H9 (cell line): ENCODE data around the gene SH3GL3. TPM values are rescaled to one million over a fixed set of nuclear protein-coding genes. Genes with fewer than 3 reads are reported as not detected.

Source experiments
- DNase-seq: peaks from one replicate; pipeline ENCODE4 v3.0.0-alpha.2; 2017
- H2AFZ ChIP-seq: one replicate; pipeline ENCODE4 v1.6.1; 2013; ENCODE audit warnings: mild to moderate bottlenecking, low read length, control low read depth, moderate library complexity
- H2AK5ac ChIP-seq: 2 replicates; pipeline ENCODE4 v1.6.1; 2013; ENCODE audit warnings: low read length, control low read depth, mixed read lengths; ENCODE audit not compliant: insufficient read length
- H2BK120ac ChIP-seq: one replicate; pipeline ENCODE4 v1.6.1; 2013; ENCODE audit warnings: low read depth, mild to moderate bottlenecking, low read length, control low read depth, inconsistent platforms; ENCODE audit not compliant: poor library complexity, severe bottlenecking
- H2BK12ac ChIP-seq: 2 replicates; pipeline ENCODE4 v1.6.1; 2013; ENCODE audit warnings: low read length, control low read depth, mixed read lengths, low read depth; ENCODE audit not compliant: insufficient read length
- H2BK15ac ChIP-seq: 2 replicates; pipeline ENCODE4 v1.6.1; 2013; ENCODE audit warnings: low read depth, low read length, control low read depth
- H2BK20ac ChIP-seq: one replicate; pipeline ENCODE4 v1.6.1; 2013; ENCODE audit warnings: low read depth, mild to moderate bottlenecking, low read length, control low read depth, inconsistent platforms; ENCODE audit not compliant: poor library complexity, severe bottlenecking
- H2BK5ac ChIP-seq: 2 replicates; pipeline ENCODE4 v1.6.1; 2013; ENCODE audit warnings: low read length, control low read depth, mixed read lengths; ENCODE audit not compliant: insufficient read length
- H3K14ac ChIP-seq: 2 replicates; pipeline ENCODE4 v1.6.1; 2013; ENCODE audit warnings: low read length, control low read depth; ENCODE audit not compliant: insufficient read depth
- H3K18ac ChIP-seq: 2 replicates; pipeline ENCODE4 v1.6.1; 2013; ENCODE audit warnings: low read depth, mild to moderate bottlenecking, mixed read lengths, low read length, control low read depth; ENCODE audit not compliant: insufficient read length
- H3K23ac ChIP-seq: 2 replicates; pipeline ENCODE4 v1.6.1; 2013; ENCODE audit warnings: low read length, control low read depth, mixed read lengths, low read depth; ENCODE audit not compliant: insufficient read length
- H3K23me2 ChIP-seq: 2 replicates; pipeline ENCODE4 v1.6.1; 2013; ENCODE audit warnings: low read depth, mild to moderate bottlenecking, mixed read lengths, low read length, control low read depth; ENCODE audit not compliant: insufficient read length, poor library complexity, severe bottlenecking
- H3K27ac ChIP-seq: 2 replicates; pipeline ENCODE4 v1.5.1; 2013; ENCODE audit warnings: low read length, control low read depth, mixed read lengths, low read depth; ENCODE audit not compliant: insufficient read length
- H3K27me3 ChIP-seq: 2 replicates; pipeline ENCODE4 v1.6.1; 2013; ENCODE audit warnings: low read length, control low read depth, inconsistent platforms; ENCODE audit not compliant: insufficient read depth
- H3K4ac ChIP-seq: 2 replicates; pipeline ENCODE4 v1.6.1; 2013; ENCODE audit warnings: low read depth, mild to moderate bottlenecking, control low read depth, inconsistent platforms, low read length, moderate library complexity
- H3K4me1 ChIP-seq: 2 replicates; pipeline ENCODE4 v1.6.1; 2013; ENCODE audit warnings: low read length, control low read depth, inconsistent platforms; ENCODE audit not compliant: insufficient read depth
- H3K4me2 ChIP-seq: 2 replicates; pipeline ENCODE4 v1.6.1; 2013; ENCODE audit warnings: low read length, control low read depth, mixed read lengths; ENCODE audit not compliant: insufficient read length, insufficient read depth
- H3K56ac ChIP-seq: 2 replicates; pipeline ENCODE4 v1.6.1; 2013; ENCODE audit warnings: low read depth, mild to moderate bottlenecking, mixed read lengths, low read length, control low read depth; ENCODE audit not compliant: insufficient read length
- H3K79me1 ChIP-seq: 2 replicates; pipeline ENCODE4 v1.6.1; 2013; ENCODE audit warnings: low read depth, mild to moderate bottlenecking, moderate library complexity, low read length, control low read depth, inconsistent platforms; ENCODE audit not compliant: insufficient read depth, poor library complexity, severe bottlenecking
- H3K79me2 ChIP-seq: 2 replicates; pipeline ENCODE4 v1.6.1; 2013; ENCODE audit warnings: low read length, control low read depth, inconsistent platforms; ENCODE audit not compliant: insufficient read depth
- H3K9ac ChIP-seq: 2 replicates; pipeline ENCODE4 v1.6.1; 2013; ENCODE audit warnings: low read length, control low read depth, mixed read lengths; ENCODE audit not compliant: insufficient read length; ENCODE audit errors: extremely low read depth
- H3K9me3 ChIP-seq: one replicate; pipeline ENCODE4 v1.6.1; 2013; ENCODE audit warnings: low read depth, low read length, inconsistent platforms; ENCODE audit not compliant: control insufficient read depth
- H3T11ph ChIP-seq: one replicate; pipeline ENCODE4 v1.6.1; 2013; ENCODE audit warnings: mild to moderate bottlenecking, low read length, control low read depth, inconsistent platforms
- H4K20me1 ChIP-seq: one replicate; pipeline ENCODE4 v1.6.1; 2013; ENCODE audit not compliant: control insufficient read depth, insufficient read length, insufficient read depth
- H4K5ac ChIP-seq: 2 replicates; pipeline ENCODE4 v1.6.1; 2013; ENCODE audit warnings: low read depth, mild to moderate bottlenecking, mixed read lengths, low read length, control low read depth; ENCODE audit not compliant: insufficient read length
- H4K8ac ChIP-seq: replicated peaks from 2 replicates; pipeline ENCODE4 v1.6.1; 2013; ENCODE audit warnings: low read length, control low read depth, mixed read lengths, low read depth; ENCODE audit not compliant: insufficient read length
- H4K91ac ChIP-seq: 2 replicates; pipeline ENCODE4 v1.6.1; 2013; ENCODE audit warnings: low read depth, mild to moderate bottlenecking, moderate library complexity, mixed read lengths, low read length, control low read depth; ENCODE audit not compliant: insufficient read length
- H3K27ac Mint-ChIP-seq, 3 experiments: 2 replicates in 2 of 3; 3 replicates in 1 of 3; pipeline ENCODE4 v1.8.0; 2020 to 2021; ENCODE audit warnings: mixed read lengths in 3 of 3, mild to moderate bottlenecking in 1 of 3, moderate library complexity in 1 of 3
- H3K27me3 Mint-ChIP-seq: 2 replicates; pipeline ENCODE4 v1.8.0; 2021; ENCODE audit warnings: low read depth, mild to moderate bottlenecking, moderate library complexity, mixed read lengths
- H3K36me3 Mint-ChIP-seq, 3 experiments: 2 replicates in 2 of 3; 3 replicates in 1 of 3; pipeline ENCODE4 v1.8.0; 2020 to 2021; ENCODE audit warnings: low read depth in 3 of 3, mixed read lengths in 3 of 3; ENCODE audit not compliant: insufficient read depth in 1 of 3
- H3K4me1 Mint-ChIP-seq, 2 experiments: 2 replicates each; pipeline ENCODE4 v1.8.0; 2020; ENCODE audit warnings: mixed read lengths in 2 of 2
- H3K4me3 Mint-ChIP-seq, 2 experiments: 2 replicates in 1 of 2; 3 replicates in 1 of 2; pipeline ENCODE4 v1.8.0; 2020 to 2021; ENCODE audit warnings: mild to moderate bottlenecking in 2 of 2, mixed read lengths in 2 of 2, moderate library complexity in 1 of 2
- H3K9me3 Mint-ChIP-seq, 2 experiments: 2 replicates in 1 of 2; 3 replicates in 1 of 2; pipeline ENCODE4 v1.8.0; 2020; ENCODE audit warnings: mild to moderate bottlenecking in 2 of 2, mixed read lengths in 2 of 2, moderate library complexity in 1 of 2
- CTCF ChIP-seq: fragments of 200-600 bp; sonication (generic); conservative IDR thresholded peaks from 3 replicates; pipeline ENCODE4 v1.8.0; 2021; ENCODE audit warnings: antibody characterized with exemption, mild to moderate bottlenecking
- WGBS: extraction: QIAGEN DNeasy Blood & Tissue Kit; methylation state at CpG from one replicate; pipeline ENCODE4 v1.1.7; 2013; ENCODE audit warnings: missing lambda C conversion rate, low lambda C conversion rate, mixed read lengths; ENCODE audit not compliant: insufficient read length; ENCODE audit errors: extremely low coverage; 5-methylcytosine and 5-hydroxymethylcytosine counted together
- total RNA-seq: library from RNA; stranded (reverse); gene quantifications from 2 replicates; pipeline ENCODE4 v1.2.1, GENCODE V29; 2021

SH3GL3 gene
- total RNA-seq, 1 experiment from 2014 or later: 11.2 TPM

DNA sequence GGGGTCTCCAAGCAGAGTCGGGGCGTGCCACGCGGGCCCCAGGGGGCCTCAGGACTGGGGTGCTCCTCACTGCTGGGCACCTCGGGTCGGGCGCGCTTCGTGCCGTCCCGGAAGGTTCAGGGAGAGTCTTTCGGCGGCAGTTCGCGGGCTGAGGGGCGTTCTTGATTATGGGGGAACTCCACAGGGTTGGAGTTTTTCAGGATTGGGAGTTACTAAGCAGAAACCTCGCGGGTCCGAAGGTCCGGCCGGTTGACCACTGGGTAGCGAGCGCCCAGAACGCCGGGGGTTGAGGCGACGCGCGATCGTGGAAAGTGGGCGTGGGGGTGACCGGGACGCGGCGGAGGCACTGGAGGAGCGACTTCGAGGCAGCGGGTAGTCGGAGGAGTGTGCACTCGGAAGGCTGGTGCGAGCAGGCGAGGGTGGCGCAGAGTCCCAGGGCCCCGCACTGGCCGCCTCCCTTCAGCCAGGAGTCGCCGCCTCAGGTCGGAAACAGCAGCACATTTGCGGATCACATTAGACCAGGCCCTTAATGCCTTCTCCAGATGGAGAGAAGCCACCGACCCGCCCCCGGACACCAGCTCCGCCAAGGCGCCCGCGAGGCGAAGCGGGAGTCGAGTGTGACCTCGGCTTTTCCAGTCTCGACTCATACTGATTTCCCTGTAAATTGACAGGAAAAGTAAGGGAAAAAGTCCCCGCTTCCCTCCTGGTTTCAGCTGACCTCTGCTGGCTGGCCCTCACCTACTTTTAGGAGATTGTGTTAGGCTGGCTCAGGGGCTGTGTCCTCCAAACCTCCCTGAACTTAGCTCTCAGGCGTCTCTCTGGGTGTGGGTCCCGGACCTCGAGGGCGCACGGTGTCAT is 207.5 kb downstream of the SH3GL3 start:
- Histone ChIP-seq H3T11ph (no peak overlapping the region), H3K9ac (no peak overlapping the region), H2AK5ac (no peak overlapping the region), H3K18ac (no peak overlapping the region), H3K4me2 (peak overlapping the region; percentile 51), H2BK15ac (no peak overlapping the region), H2BK120ac (no peak overlapping the region), H4K5ac (no peak overlapping the region), H3K27me3 (peaks cover 19% of the 10 kb centered on the region; the same call in 1 of the 2 replicates), H3K79me2 (no peaks in the 10 kb centered on the region), H2BK12ac (no peak overlapping the region), H3K4ac (no peak overlapping the region), H4K91ac (no peak overlapping the region), H3K79me1 (no peaks in the 10 kb centered on the region), H3K27ac (no peak overlapping the region), H2AFZ (no peak overlapping the region), H2BK20ac (no peak overlapping the region), H2BK5ac (no peak overlapping the region), H4K20me1 (no peaks in the 10 kb centered on the region), H3K23ac (no peak overlapping the region), H3K14ac (no peak overlapping the region), H3K23me2 (peaks cover 7% of the 10 kb centered on the region), H3K4me1 (no peaks in the 10 kb centered on the region), H4K8ac (no peak overlapping the region), H3K9me3 (no peaks in the 10 kb centered on the region), H3K56ac (no peak overlapping the region)
- peak; percentile 76 for DNase-seq
- Mint-ChIP-seq H3K27me3 (peaks cover 71% of the 10 kb centered on the region), H3K4me3 (peak overlapping the region; percentile 66 to 83), H3K4me1 (peaks cover 5 to 16% of the 10 kb centered on the region in 2 experiments; a peak in 2 of 4 replicates), H3K9me3 (no peaks in the 10 kb centered on the region; a peak in 2 of 5 replicates), H3K27ac (no peak overlapping the region), H3K36me3 (no peaks in the 10 kb centered on the region)
- no CpG with 5 or more reads among the region's 67 CpGs for WGBS
- TF ChIP-seq CTCF: 0 out of 3 replicates have a peak, but pooled peaks have one; percentile 19
